ENCODE data around the gene CROCC2. TPM values are rescaled to one million over a fixed set of nuclear protein-coding genes. Genes with fewer than 3 reads are reported as not detected.

Gene CROCC2
- total RNA-seq, 1 donor = not detected

- Histone ChIP-seq H3K27me3 (ENCODE audit: insufficient read depth, low read length) (no peaks in the 10 kb centered on the region), H3K4me3 (ENCODE audit: low read length) (no peak overlapping the region), H3K4me1 (ENCODE audit: insufficient read depth, low read length) (no peaks in the 10 kb centered on the region), H3K9me3 (ENCODE audit: low read depth, low read length) (no peaks in the 10 kb centered on the region)
These were observed 32.9 kb upstream of the CROCC2 start for GRCh38 chr2:240873098-240873788.

- no peaks in the 10 kb centered on the region for H3K27me3 ChIP-seq (ENCODE audit: insufficient read depth, low read length)
- no peaks in the 10 kb centered on the region for H3K4me1 ChIP-seq (ENCODE audit: insufficient read depth, low read length)
- no peak overlapping the region for H3K4me3 ChIP-seq (ENCODE audit: low read length)
- H3K9me3 ChIP-seq (ENCODE audit: low read depth, low read length) = no peaks in the 10 kb centered on the region
These were observed 32.1 kb upstream of the CROCC2 start for GRCh38 chr2:240873805-240874714.

GRCh38 chr2:240874715-240875227 lies 31.4 kb upstream of the CROCC2 start:
- H3K4me3 ChIP-seq (ENCODE audit: low read length) = no peak overlapping the region
- H3K9me3 ChIP-seq (ENCODE audit: low read depth, low read length) = no peaks in the 10 kb centered on the region
- H3K4me1 ChIP-seq (ENCODE audit: insufficient read depth, low read length) = no peaks in the 10 kb centered on the region
- no peaks in the 10 kb centered on the region for H3K27me3 ChIP-seq (ENCODE audit: insufficient read depth, low read length)

- Histone ChIP-seq H3K4me3 (ENCODE audit: low read length) (no peak overlapping the region), H3K9me3 (ENCODE audit: low read depth, low read length) (no peaks in the 10 kb centered on the region), H3K27me3 (ENCODE audit: insufficient read depth, low read length) (no peaks in the 10 kb centered on the region), H3K4me1 (ENCODE audit: insufficient read depth, low read length) (no peaks in the 10 kb centered on the region)
These were observed 30.7 kb upstream of the CROCC2 start for GRCh38 chr2:240875228-240876034.

- H3K4me3 ChIP-seq (ENCODE audit: low read length) = no peak overlapping the region
- H3K4me1 ChIP-seq (ENCODE audit: insufficient read depth, low read length) = no peaks in the 10 kb centered on the region
- no peaks in the 10 kb centered on the region for H3K9me3 ChIP-seq (ENCODE audit: low read depth, low read length)
- no peaks in the 10 kb centered on the region for H3K27me3 ChIP-seq (ENCODE audit: insufficient read depth, low read length)
These were observed 30.1 kb upstream of the CROCC2 start for GRCh38 chr2:240876035-240876474.

GRCh38 chr2:240876475-240877251 lies 29.5 kb upstream of the CROCC2 start:
- Histone ChIP-seq H3K4me1 (ENCODE audit: insufficient read depth, low read length) (no peaks in the 10 kb centered on the region), H3K9me3 (ENCODE audit: low read depth, low read length) (no peaks in the 10 kb centered on the region), H3K27me3 (ENCODE audit: insufficient read depth, low read length) (no peaks in the 10 kb centered on the region), H3K4me3 (ENCODE audit: low read length) (no peak overlapping the region)

- no peaks in the 10 kb centered on the region for H3K4me1 ChIP-seq (ENCODE audit: insufficient read depth, low read length)
- H3K4me3 ChIP-seq (ENCODE audit: low read length) = no peak overlapping the region
- no peaks in the 10 kb centered on the region for H3K27me3 ChIP-seq (ENCODE audit: insufficient read depth, low read length)
- H3K9me3 ChIP-seq (ENCODE audit: low read depth, low read length) = no peaks in the 10 kb centered on the region
These were observed 28.4 kb upstream of the CROCC2 start for GRCh38 chr2:240877460-240878340.

GRCh38 chr2:240878341-240878936 lies 27.7 kb upstream of the CROCC2 start:
- no peaks in the 10 kb centered on the region for H3K4me1 ChIP-seq (ENCODE audit: insufficient read depth, low read length)
- H3K9me3 ChIP-seq (ENCODE audit: low read depth, low read length) = no peaks in the 10 kb centered on the region
- H3K27me3 ChIP-seq (ENCODE audit: insufficient read depth, low read length) = no peaks in the 10 kb centered on the region
- no peak overlapping the region for H3K4me3 ChIP-seq (ENCODE audit: low read length)

- H3K27me3 ChIP-seq (ENCODE audit: insufficient read depth, low read length) = no peaks in the 10 kb centered on the region
- no peaks in the 10 kb centered on the region for H3K9me3 ChIP-seq (ENCODE audit: low read depth, low read length)
- H3K4me3 ChIP-seq (ENCODE audit: low read length) = no peak overlapping the region
- H3K4me1 ChIP-seq (ENCODE audit: insufficient read depth, low read length) = no peaks in the 10 kb centered on the region
These were observed 27.0 kb upstream of the CROCC2 start for GRCh38 chr2:240879105-240879504.

GRCh38 chr2:240881913-240882312 lies 24.2 kb upstream of the CROCC2 start:
- Histone ChIP-seq H3K4me3 (ENCODE audit: low read length) (no peak overlapping the region), H3K27me3 (ENCODE audit: insufficient read depth, low read length) (no peaks in the 10 kb centered on the region), H3K4me1 (ENCODE audit: insufficient read depth, low read length) (no peaks in the 10 kb centered on the region), H3K9me3 (ENCODE audit: low read depth, low read length) (no peaks in the 10 kb centered on the region)

GRCh38 chr2:240884221-240884620 lies 21.9 kb upstream of the CROCC2 start:
- Histone ChIP-seq H3K4me1 (ENCODE audit: insufficient read depth, low read length) (no peaks in the 10 kb centered on the region), H3K4me3 (ENCODE audit: low read length) (no peak overlapping the region), H3K27me3 (ENCODE audit: insufficient read depth, low read length) (no peaks in the 10 kb centered on the region), H3K9me3 (ENCODE audit: low read depth, low read length) (no peaks in the 10 kb centered on the region)

GRCh38 chr2:240884745-240885144 lies 21.4 kb upstream of the CROCC2 start:
- Histone ChIP-seq H3K9me3 (ENCODE audit: low read depth, low read length) (no peaks in the 10 kb centered on the region), H3K4me3 (ENCODE audit: low read length) (no peak overlapping the region), H3K27me3 (ENCODE audit: insufficient read depth, low read length) (no peaks in the 10 kb centered on the region), H3K4me1 (ENCODE audit: insufficient read depth, low read length) (no peaks in the 10 kb centered on the region)

- no peaks in the 10 kb centered on the region for H3K9me3 ChIP-seq (ENCODE audit: low read depth, low read length)
- no peak overlapping the region for H3K4me3 ChIP-seq (ENCODE audit: low read length)
- H3K4me1 ChIP-seq (ENCODE audit: insufficient read depth, low read length) = no peaks in the 10 kb centered on the region
- no peaks in the 10 kb centered on the region for H3K27me3 ChIP-seq (ENCODE audit: insufficient read depth, low read length)
These were observed 20.6 kb upstream of the CROCC2 start for GRCh38 chr2:240885566-240885965.

Data from mononuclear cell (primary cell).